ENCODE data around the gene LRP3.

DNA sequence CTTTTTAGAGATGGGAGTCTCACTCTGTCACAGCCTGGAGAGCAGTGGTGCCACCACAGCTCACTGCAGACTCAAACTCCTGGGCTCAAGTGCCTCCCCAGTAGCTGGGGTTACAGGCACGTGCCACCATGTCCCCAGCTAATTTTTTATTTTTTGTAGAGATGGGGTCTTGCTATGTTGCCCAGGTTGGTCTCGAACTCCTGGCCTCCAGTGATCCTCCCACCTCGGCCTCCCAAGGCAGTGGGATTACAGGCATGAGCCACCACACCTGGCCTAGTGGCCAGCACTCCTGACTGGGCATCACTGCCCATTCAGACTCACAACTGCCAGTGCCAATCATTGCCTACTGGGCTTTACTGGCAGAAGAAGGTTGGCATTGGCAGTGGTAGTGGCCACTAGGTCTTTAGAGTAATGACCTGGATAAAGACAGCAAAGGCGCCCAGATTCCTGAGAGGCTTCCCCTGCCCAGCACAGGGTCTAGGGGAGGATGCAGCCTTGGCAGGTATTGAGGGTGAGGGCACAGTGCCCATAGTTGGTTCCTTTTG lies 58.4 kb downstream of the LRP3 start:
- TF ChIP-seq, protein P1, sequence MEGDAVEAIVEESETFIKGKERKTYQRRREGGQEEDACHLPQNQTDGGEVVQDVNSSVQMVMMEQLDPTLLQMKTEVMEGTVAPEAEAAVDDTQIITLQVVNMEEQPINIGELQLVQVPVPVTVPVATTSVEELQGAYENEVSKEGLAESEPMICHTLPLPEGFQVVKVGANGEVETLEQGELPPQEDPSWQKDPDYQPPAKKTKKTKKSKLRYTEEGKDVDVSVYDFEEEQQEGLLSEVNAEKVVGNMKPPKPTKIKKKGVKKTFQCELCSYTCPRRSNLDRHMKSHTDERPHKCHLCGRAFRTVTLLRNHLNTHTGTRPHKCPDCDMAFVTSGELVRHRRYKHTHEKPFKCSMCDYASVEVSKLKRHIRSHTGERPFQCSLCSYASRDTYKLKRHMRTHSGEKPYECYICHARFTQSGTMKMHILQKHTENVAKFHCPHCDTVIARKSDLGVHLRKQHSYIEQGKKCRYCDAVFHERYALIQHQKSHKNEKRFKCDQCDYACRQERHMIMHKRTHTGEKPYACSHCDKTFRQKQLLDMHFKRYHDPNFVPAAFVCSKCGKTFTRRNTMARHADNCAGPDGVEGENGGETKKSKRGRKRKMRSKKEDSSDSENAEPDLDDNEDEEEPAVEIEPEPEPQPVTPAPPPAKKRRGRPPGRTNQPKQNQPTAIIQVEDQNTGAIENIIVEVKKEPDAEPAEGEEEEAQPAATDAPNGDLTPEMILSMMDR (conservative IDR thresholded peaks at IDR 0.05; ENCODE audit: low read depth, low read length): no peak
- no peak for TF ChIP-seq EZH2 (IDR thresholded peaks at IDR 0.05; ENCODE audit: borderline replicate concordance, low read depth, low read length, poor library complexity, severe bottlenecking)

Measured in A673 (cell line).